ENCODE measurements around the gene SEC16A.

- TF ChIP-seq POLR2A (IDR thresholded peaks at IDR 0.05) (no peak), CTCF (IDR thresholded peaks at IDR 0.05) (no peak)
Observed at GRCh38 chr9:136433849-136434579, 48.8 kb downstream of the SEC16A start.

All from body of pancreas (tissue), 4 donors.